CD4-positive, CD25-positive, alpha-beta regulatory T cell (primary cell): ENCODE data around the gene MYLIP. TPM values are rescaled to one million over a fixed set of nuclear protein-coding genes. Genes with fewer than 3 reads are reported as not detected.
A peak's percentile ranks its signal among the peaks of the same experiment; 100 is the strongest.

Experiments
- ATAC-seq, 2 donors: fragments of 150-1000 bp; cut with Tn5 transposase; one replicate each; pipeline ENCODE4 v1.10.0; 2021; ENCODE audit warnings: low read depth in 2 of 2, moderate number of reproducible peaks in 2 of 2, moderate library complexity in 1 of 2
- DNase-seq, 3 donors: peaks; one replicate each; pipeline versions ENCODE4 v3.0.0 to v3.0.0-alpha.2; 2012 to 2022; ENCODE audit warnings: mixed read lengths in 1 of 3
- H3K27ac ChIP-seq: one replicate; pipeline ENCODE4 v1.7.0; 2013; ENCODE audit warnings: mild to moderate bottlenecking, low read length; ENCODE audit not compliant: insufficient read depth, poor library complexity, severe bottlenecking
- H3K27me3 ChIP-seq: one replicate; pipeline ENCODE4 v1.7.0; 2013; ENCODE audit warnings: low read length; ENCODE audit not compliant: control insufficient read depth, insufficient read depth
- H3K36me3 ChIP-seq: one replicate; pipeline ENCODE4 v1.7.0; 2013; ENCODE audit warnings: mild to moderate bottlenecking, low read length, moderate library complexity; ENCODE audit not compliant: control insufficient read depth, insufficient read depth
- H3K4me1 ChIP-seq: 2 replicates; pipeline ENCODE4 v1.7.0; 2013; ENCODE audit warnings: mild to moderate bottlenecking, low read length; ENCODE audit not compliant: insufficient read depth, control insufficient read depth, poor library complexity, severe bottlenecking
- H3K4me3 ChIP-seq: one replicate; pipeline ENCODE4 v1.7.0; 2013; ENCODE audit warnings: low read depth, mild to moderate bottlenecking, low read length, moderate library complexity
- H3K9me3 ChIP-seq, 2 experiments: 1 replicate in 1 of 2; 2 replicates in 1 of 2; pipeline ENCODE4 v1.7.0; 2013; ENCODE audit warnings: low read length in 2 of 2, mild to moderate bottlenecking in 1 of 2, moderate library complexity in 1 of 2; ENCODE audit not compliant: control insufficient read depth in 2 of 2
- H3K27ac Mint-ChIP-seq, 3 donors: one replicate each; pipeline ENCODE4 v1.8.0; 2020 to 2022; ENCODE audit warnings: mild to moderate bottlenecking in 3 of 3, mixed read lengths in 3 of 3, moderate library complexity in 2 of 3
- H3K27me3 Mint-ChIP-seq: one replicate; pipeline ENCODE4 v1.8.0; 2022; ENCODE audit warnings: mild to moderate bottlenecking, mixed read lengths
- H3K36me3 Mint-ChIP-seq: one replicate; pipeline ENCODE4 v1.8.0; 2020; ENCODE audit warnings: mixed read lengths
- H3K4me1 Mint-ChIP-seq, 4 donors: one replicate each; pipeline ENCODE4 v1.8.0; 2020 to 2022; ENCODE audit warnings: mixed read lengths in 4 of 4, mild to moderate bottlenecking in 1 of 4
- H3K4me3 Mint-ChIP-seq, 4 donors: one replicate each; pipeline ENCODE4 v1.8.0; 2020 to 2022; ENCODE audit warnings: mild to moderate bottlenecking in 4 of 4, mixed read lengths in 4 of 4, moderate library complexity in 3 of 4
- H3K9me3 Mint-ChIP-seq, 7 donors: one replicate each; pipeline ENCODE4 v1.8.0; 2020 to 2022; ENCODE audit warnings: mixed read lengths in 7 of 7, mild to moderate bottlenecking in 3 of 7, moderate library complexity in 2 of 7
- polyA plus RNA-seq, 4 donors: library from polyadenylated mRNA; unstranded; fragments of 300-500 nt; fragmentation: Illumina TruSeq; gene quantifications; one replicate each; pipeline ENCODE4 v1.2.3, GENCODE V29; 2021
- total RNA-seq: library from RNA; stranded (reverse); gene quantifications from one replicate; pipeline ENCODE4 v1.2.3, GENCODE V29; 2022

The MYLIP gene
- total and polyA plus RNA-seq, 5 donors from 2014 or later = 62.4 to 236 (median 74.3) TPM

DNA sequence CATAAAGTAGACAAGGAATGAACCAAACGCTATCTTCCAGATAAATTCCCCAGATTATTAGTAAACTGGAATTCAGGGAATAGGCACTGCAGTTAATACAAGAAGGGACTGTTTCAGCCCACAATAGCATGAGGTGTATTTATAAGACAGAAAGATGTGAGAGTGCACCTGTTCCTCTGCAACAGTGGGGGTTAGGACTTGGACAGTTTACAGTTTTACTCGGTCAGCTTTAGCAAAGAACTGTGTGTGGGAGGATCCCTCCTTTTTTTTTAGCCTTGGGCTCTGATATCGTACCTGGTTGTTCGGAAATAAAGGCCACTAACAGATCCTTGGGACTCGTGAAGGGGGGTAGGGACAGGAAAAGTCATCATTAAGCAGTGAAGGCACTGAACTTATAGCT is 2.0 kb upstream of the MYLIP start:
- Histone ChIP-seq H3K27me3 (peaks cover 25% of the 10 kb centered on the region), H3K9me3 (no peaks in the 10 kb centered on the region), H3K27ac (no peak overlapping the region), H3K4me1 (peaks cover 28% of the 10 kb centered on the region), H3K4me3 (no peak overlapping the region), H3K36me3 (no peaks in the 10 kb centered on the region)
- H3K36me3 Mint-ChIP-seq = no peaks in the 10 kb centered on the region
- peak overlapping the region in 3 of 4 donors; percentile 35 to 69 (median 62) for H3K4me3 Mint-ChIP-seq
- ATAC-seq (no peak), DNase-seq (no peak)
- peaks cover 0 to 2% (median 0%) of the 10 kb centered on the region in 7 donors for H3K9me3 Mint-ChIP-seq
- peaks cover 44% of the 10 kb centered on the region for H3K27me3 Mint-ChIP-seq
- H3K27ac Mint-ChIP-seq = no peak overlapping the region
- peaks cover 7 to 19% (median 15%) of the 10 kb centered on the region in 4 donors for H3K4me1 Mint-ChIP-seq

DNA sequence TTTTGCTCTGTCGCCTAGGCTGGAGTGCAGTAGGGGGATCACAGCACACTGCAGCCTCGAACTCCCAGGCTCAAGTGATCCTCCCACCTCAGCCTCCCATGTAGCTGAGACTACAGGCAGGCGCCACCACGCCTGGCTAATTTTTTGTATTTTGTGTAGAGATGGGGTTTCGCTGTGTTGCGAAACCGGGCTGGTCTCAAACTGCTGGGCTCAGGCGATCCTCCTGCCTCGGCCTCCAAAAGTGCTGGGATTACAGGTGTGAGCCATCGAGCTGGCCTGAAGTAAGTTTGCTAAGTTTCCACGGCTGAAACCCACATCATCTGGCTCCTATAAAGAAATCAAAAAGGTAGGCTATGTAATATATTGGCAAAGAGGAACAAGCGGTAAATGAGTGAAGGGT is 1.4 kb upstream of the MYLIP start:
- Mint-ChIP-seq H3K4me3 (peak overlapping the region; percentile 18 to 94 (median 62)), H3K27me3 (peaks cover 40% of the 10 kb centered on the region), H3K27ac (peak overlapping the region in 2 of 3 donors; percentile 52 to 62), H3K9me3 (peaks cover 0 to 2% (median 0%) of the 10 kb centered on the region in 7 donors), H3K36me3 (no peaks in the 10 kb centered on the region), H3K4me1 (peaks cover 9 to 24% (median 18%) of the 10 kb centered on the region in 4 donors)
- H3K9me3 ChIP-seq = no peaks in the 10 kb centered on the region
- H3K27ac ChIP-seq = no peak overlapping the region
- ATAC-seq (no peak), DNase-seq (no peak)
- H3K4me3 ChIP-seq = no peak overlapping the region
- H3K36me3 ChIP-seq = no peaks in the 10 kb centered on the region
- peaks cover 25% of the 10 kb centered on the region for H3K27me3 ChIP-seq
- H3K4me1 ChIP-seq = peaks cover 33% of the 10 kb centered on the region

DNA sequence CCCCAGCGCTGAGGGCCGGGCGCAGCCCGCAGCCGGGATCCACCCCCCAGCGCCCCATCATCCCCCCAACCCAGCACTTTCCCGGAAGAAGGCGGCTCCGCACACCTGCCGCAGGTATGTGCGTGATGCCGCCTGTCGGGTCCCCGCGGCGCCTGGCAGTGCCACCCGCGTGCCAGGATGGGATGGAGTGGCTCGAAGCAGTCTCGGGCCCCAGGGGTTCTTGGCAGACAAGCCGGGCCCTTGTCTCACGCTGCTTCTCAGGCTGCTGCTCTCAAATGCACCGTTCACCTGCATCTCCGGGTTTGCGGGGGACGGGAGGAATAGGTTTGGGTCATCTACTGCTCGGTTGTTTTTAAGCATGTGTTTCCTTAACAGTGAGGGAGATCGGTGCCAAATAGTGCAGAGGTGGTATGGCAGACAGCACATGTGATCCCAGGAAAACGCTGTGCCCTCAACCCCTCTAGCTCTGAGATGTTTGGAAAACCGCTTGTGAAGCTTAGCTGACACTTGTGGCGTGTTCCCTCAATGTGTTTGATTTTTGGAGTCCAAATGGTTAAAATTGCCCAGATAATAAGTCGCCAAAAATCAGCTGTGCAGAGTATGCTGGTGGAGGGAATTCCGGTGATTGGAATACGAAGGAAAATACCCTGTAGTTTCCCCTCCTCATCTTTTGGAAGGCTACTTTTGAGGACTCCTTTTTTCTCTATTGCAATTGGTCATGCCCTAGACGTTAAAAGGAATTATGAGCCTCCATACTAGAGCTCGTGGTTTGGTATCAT is 926 bp downstream of the MYLIP start:
- Histone ChIP-seq H3K9me3 (no peaks in the 10 kb centered on the region), H3K4me1 (peaks cover 56% of the 10 kb centered on the region), H3K27me3 (peaks cover 10% of the 10 kb centered on the region), H3K4me3 (peak overlapping the region; percentile 96), H3K36me3 (peaks cover 17% of the 10 kb centered on the region), H3K27ac (peak overlapping the region; percentile 89)
- Mint-ChIP-seq H3K4me3 (peak overlapping the region; percentile 94 to 99 (median 99)), H3K27me3 (peaks cover 23% of the 10 kb centered on the region), H3K27ac (peak overlapping the region; percentile 92 to 98 (median 94)), H3K36me3 (peaks cover 13% of the 10 kb centered on the region), H3K4me1 (peaks cover 27 to 47% (median 42%) of the 10 kb centered on the region in 4 donors), H3K9me3 (peaks cover 0 to 2% (median 0%) of the 10 kb centered on the region in 7 donors)
- ATAC-seq (peak in 1 of 2 donors; percentile 1), DNase-seq (peak in 1 of 3 donors; percentile 55)

DNA sequence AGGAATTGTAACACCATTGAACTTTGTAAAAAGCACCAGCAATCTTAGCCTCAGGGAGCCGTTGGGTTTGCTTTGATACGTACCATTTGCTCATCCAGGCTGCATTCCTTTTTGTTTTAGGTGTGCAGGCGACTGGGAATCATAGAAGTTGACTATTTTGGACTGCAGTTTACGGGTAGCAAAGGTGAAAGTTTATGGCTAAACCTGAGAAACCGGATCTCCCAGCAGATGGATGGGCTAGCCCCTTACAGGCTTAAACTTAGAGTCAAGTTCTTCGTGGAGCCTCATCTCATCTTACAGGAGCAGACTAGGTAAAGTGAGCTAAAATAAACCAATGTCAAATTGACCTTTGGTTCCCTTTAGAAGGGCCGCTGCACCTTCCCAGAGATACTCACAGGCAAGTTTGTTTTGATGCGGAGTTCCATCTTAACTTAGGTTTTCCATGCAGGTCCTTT is 1.6 kb downstream of the MYLIP start:
- ATAC-seq = no peak
- peak overlapping the region; percentile 96 for H3K4me3 ChIP-seq

DNA sequence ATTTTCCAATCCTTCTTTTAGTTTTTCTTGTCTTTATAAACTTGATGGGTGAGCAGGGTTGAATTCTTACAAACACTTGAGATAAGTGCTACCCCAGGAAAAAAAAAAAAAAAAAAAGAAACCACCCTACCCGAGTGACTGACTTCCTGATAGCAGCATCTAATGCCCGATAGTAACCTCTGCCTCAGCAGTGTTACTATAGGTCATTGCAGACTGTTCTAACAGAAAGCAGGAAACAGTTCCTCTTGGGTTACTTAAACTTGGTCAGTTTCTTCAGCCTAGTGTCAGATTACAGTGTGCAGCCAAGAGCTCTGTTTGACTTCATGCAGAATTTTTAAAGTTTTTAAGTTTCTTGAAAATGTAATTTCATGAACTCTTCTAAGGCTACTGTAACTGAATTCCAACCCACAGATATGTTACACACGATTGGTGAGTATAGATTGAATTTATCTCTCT is 2.1 kb downstream of the MYLIP start:
- Mint-ChIP-seq H3K27ac (peak overlapping the region; percentile 92 to 98 (median 94)), H3K27me3 (peaks cover 21% of the 10 kb centered on the region), H3K9me3 (peaks cover 0 to 2% (median 0%) of the 10 kb centered on the region in 7 donors), H3K4me1 (peaks cover 36 to 57% (median 50%) of the 10 kb centered on the region in 4 donors), H3K4me3 (peak overlapping the region; percentile 94 to 99 (median 99)), H3K36me3 (peaks cover 20% of the 10 kb centered on the region)
- peak; percentile 69 to 70 for ATAC-seq
- Histone ChIP-seq H3K27me3 (peaks cover 7% of the 10 kb centered on the region), H3K9me3 (no peaks in the 10 kb centered on the region), H3K4me1 (peaks cover 66% of the 10 kb centered on the region), H3K36me3 (peaks cover 20% of the 10 kb centered on the region), H3K27ac (peak overlapping the region; percentile 89), H3K4me3 (peak overlapping the region; percentile 96)
- peak; percentile 46 to 91 (median 81) for DNase-seq

More for the DNA sequence above, 1.6 kb downstream of the MYLIP start:
- H3K4me1 ChIP-seq = peaks cover 63% of the 10 kb centered on the region
- H3K4me3 Mint-ChIP-seq = peak overlapping the region; percentile 94 to 99 (median 99)
- H3K27me3 ChIP-seq = peaks cover 7% of the 10 kb centered on the region
- H3K9me3 Mint-ChIP-seq = peaks cover 0 to 2% (median 0%) of the 10 kb centered on the region in 7 donors
- H3K27ac ChIP-seq = peak overlapping the region; percentile 89
- H3K4me1 Mint-ChIP-seq = peaks cover 33 to 53% (median 47%) of the 10 kb centered on the region in 4 donors
- peaks cover 21% of the 10 kb centered on the region for H3K27me3 Mint-ChIP-seq
- peak overlapping the region; percentile 92 to 98 (median 94) for H3K27ac Mint-ChIP-seq
- H3K9me3 ChIP-seq = no peaks in the 10 kb centered on the region
- peaks cover 20% of the 10 kb centered on the region for H3K36me3 ChIP-seq
- no peak for DNase-seq
- peaks cover 20% of the 10 kb centered on the region for H3K36me3 Mint-ChIP-seq

DNA sequence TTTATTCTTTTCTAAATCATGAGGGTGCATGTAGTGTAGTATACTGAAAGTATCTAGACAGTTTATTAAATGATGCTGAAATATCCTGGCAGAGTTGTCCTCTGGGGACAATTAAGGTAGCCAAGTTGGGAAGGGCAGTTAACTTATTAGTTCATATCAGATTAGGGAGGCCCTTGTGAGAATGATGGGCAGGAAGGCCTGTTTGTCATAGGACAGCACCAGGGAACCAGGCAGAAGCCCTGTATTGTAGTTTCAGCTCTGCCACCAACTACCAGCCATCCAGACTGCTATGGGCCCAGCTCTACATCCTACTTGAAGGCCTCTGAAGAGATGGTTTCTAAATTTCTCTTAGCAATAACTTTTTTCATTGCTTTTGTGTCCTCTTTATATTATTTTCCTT is 4.0 kb downstream of the MYLIP start:
- Histone ChIP-seq H3K4me3 (peak overlapping the region; percentile 96), H3K9me3 (no peaks in the 10 kb centered on the region), H3K27me3 (no peaks in the 10 kb centered on the region), H3K4me1 (peaks cover 84% of the 10 kb centered on the region), H3K36me3 (peaks cover 21% of the 10 kb centered on the region), H3K27ac (peak overlapping the region; percentile 39)
- H3K4me1 Mint-ChIP-seq = peaks cover 49 to 73% (median 66%) of the 10 kb centered on the region in 4 donors
- peaks cover 35% of the 10 kb centered on the region for H3K36me3 Mint-ChIP-seq
- peak overlapping the region; percentile 72 to 99 (median 96) for H3K4me3 Mint-ChIP-seq
- peaks cover 0 to 2% (median 0%) of the 10 kb centered on the region in 7 donors for H3K9me3 Mint-ChIP-seq
- DNase-seq = peak in 1 of 3 donors; percentile 8
- ATAC-seq = no peak
- peaks cover 10% of the 10 kb centered on the region for H3K27me3 Mint-ChIP-seq
- peak overlapping the region in 2 of 3 donors; percentile 12 to 28 for H3K27ac Mint-ChIP-seq

DNA sequence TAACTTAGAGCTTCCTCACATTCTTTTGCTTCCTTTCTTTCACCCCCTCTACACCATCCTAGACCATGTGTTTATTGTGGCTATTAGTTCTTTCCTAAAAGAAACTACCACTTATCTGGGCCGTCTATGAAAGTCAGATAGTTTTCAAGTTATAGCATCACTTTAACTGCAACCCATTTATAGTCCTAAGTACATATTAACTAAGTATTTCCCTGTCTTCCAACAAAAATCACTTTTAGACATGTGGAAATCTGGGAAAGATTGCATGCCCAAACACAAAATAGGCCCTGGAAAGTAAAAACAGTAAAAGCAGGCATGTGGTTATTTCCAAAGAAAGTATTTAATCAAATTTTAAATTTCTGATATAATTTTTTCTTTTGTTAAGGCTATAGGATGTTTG is 5.5 kb downstream of the MYLIP start:
- peaks cover 61 to 84% (median 74%) of the 10 kb centered on the region in 4 donors for H3K4me1 Mint-ChIP-seq
- H3K27ac ChIP-seq = no peak overlapping the region
- ATAC-seq (no peak), DNase-seq (no peak)
- H3K4me3 Mint-ChIP-seq = peak overlapping the region; percentile 21 to 99 (median 69)
- H3K27me3 ChIP-seq = no peaks in the 10 kb centered on the region
- peaks cover 30% of the 10 kb centered on the region for H3K36me3 ChIP-seq
- peaks cover 91% of the 10 kb centered on the region for H3K4me1 ChIP-seq
- H3K4me3 ChIP-seq = peak overlapping the region; percentile 52
- peaks cover 41% of the 10 kb centered on the region for H3K36me3 Mint-ChIP-seq
- H3K27ac Mint-ChIP-seq = no peak overlapping the region
- peaks cover 0 to 2% (median 0%) of the 10 kb centered on the region in 7 donors for H3K9me3 Mint-ChIP-seq
- H3K9me3 ChIP-seq = no peaks in the 10 kb centered on the region
- peaks cover 5% of the 10 kb centered on the region for H3K27me3 Mint-ChIP-seq
